Lung (tissue), 12 donors: Measurements from ENCODE around the gene CSF1R. TPM values are rescaled to one million over a fixed set of nuclear protein-coding genes. Genes with fewer than 3 reads are reported as not detected.
"Not testable (repeated sequence)": the region's sequence is repeated elsewhere in the genome, so short reads cannot be mapped to it uniquely, and the experiment has no call there.

Source experiments
- ATAC-seq: fragments of 200-7000 bp; cut with Tn5 transposase; one replicate; pipeline ENCODE4 v1.9.1; 2020; ENCODE audit warnings: moderate number of reproducible peaks; ENCODE audit not compliant: insufficient read depth, low FRiP score
- DNase-seq, 3 donors: peaks; one replicate each; pipeline ENCODE4 v3.0.0-alpha.2; 2013 to 2017
- H3K27ac ChIP-seq, 2 donors: one replicate each; pipeline ENCODE4 v1.5.1; 2013; ENCODE audit warnings: mild to moderate bottlenecking in 2 of 2, moderate library complexity in 2 of 2, control low read depth in 1 of 2, inconsistent platforms in 1 of 2, low read depth in 1 of 2, low read length in 1 of 2
- H3K27me3 ChIP-seq, 3 donors: one replicate each; pipeline ENCODE4 v1.5.1; 2013; ENCODE audit warnings: low read length in 2 of 3; ENCODE audit not compliant: control insufficient read depth in 3 of 3, insufficient read depth in 3 of 3
- H3K36me3 ChIP-seq, 4 donors: one replicate each; pipeline ENCODE4 v1.5.1; 2013; ENCODE audit warnings: low read length in 4 of 4, mild to moderate bottlenecking in 1 of 4, moderate library complexity in 1 of 4; ENCODE audit not compliant: control insufficient read depth in 4 of 4, insufficient read depth in 4 of 4
- H3K4me1 ChIP-seq, 5 donors: one replicate each; pipeline ENCODE4 v1.5.1; 2013; ENCODE audit warnings: low read length in 5 of 5, mild to moderate bottlenecking in 2 of 5, moderate library complexity in 1 of 5; ENCODE audit not compliant: control insufficient read depth in 5 of 5, insufficient read depth in 5 of 5
- H3K4me3 ChIP-seq: one replicate; pipeline ENCODE4 v1.5.1; 2013; ENCODE audit warnings: mild to moderate bottlenecking, control low read depth, moderate library complexity
- H3K9ac ChIP-seq, 2 donors: one replicate each; pipeline ENCODE4 v1.5.1; 2013; ENCODE audit warnings: low read length in 2 of 2, control low read depth in 1 of 2; ENCODE audit not compliant: insufficient read depth in 1 of 2
- H3K9me3 ChIP-seq, 4 donors: one replicate each; pipeline ENCODE4 v1.5.1; 2013; ENCODE audit warnings: low read length in 3 of 4, mild to moderate bottlenecking in 1 of 4, moderate library complexity in 1 of 4; ENCODE audit not compliant: control insufficient read depth in 4 of 4, insufficient read depth in 3 of 4
- WGBS, 2 donors: extraction: QIAGEN DNeasy Blood & Tissue Kit; methylation state at CpG; one replicate each; pipeline ENCODE4 v1.1.7; 2013; 5-methylcytosine and 5-hydroxymethylcytosine counted together
- polyA plus RNA-seq, 2 donors: library from polyadenylated mRNA; stranded (reverse); fragments of 200-250 nt; gene quantifications; one replicate each; pipeline ENCODE4 v1.2.1, GENCODE V29; 2013
- total RNA-seq, 2 donors: library from RNA; depleted of rRNA in 1 of 2; stranded (reverse); fragments of >200 nt in 1 of 2; gene quantifications; one replicate each; pipeline ENCODE4 v1.2.1, GENCODE V29; 2014 to 2021
- TF ChIP-seq, protein P1 (sequence below): IDR thresholded peaks from 2 replicates; pipeline ENCODE4 v1.5.1; 2012; ENCODE audit warnings: mild to moderate bottlenecking; ENCODE audit errors: control extremely low read depth, extremely low read depth
- donor health status: control.
- donor health status: control.
- donor health status: Bipolar disorder and iron deficiency.
- donor health status: healthy.
- donor health status: DM: yes; HTN: yes; CAD: no.

Gene CSF1R
- total and polyA plus RNA-seq, 4 donors = 13.0 to 65.0 (median 40.7) TPM

DNA sequence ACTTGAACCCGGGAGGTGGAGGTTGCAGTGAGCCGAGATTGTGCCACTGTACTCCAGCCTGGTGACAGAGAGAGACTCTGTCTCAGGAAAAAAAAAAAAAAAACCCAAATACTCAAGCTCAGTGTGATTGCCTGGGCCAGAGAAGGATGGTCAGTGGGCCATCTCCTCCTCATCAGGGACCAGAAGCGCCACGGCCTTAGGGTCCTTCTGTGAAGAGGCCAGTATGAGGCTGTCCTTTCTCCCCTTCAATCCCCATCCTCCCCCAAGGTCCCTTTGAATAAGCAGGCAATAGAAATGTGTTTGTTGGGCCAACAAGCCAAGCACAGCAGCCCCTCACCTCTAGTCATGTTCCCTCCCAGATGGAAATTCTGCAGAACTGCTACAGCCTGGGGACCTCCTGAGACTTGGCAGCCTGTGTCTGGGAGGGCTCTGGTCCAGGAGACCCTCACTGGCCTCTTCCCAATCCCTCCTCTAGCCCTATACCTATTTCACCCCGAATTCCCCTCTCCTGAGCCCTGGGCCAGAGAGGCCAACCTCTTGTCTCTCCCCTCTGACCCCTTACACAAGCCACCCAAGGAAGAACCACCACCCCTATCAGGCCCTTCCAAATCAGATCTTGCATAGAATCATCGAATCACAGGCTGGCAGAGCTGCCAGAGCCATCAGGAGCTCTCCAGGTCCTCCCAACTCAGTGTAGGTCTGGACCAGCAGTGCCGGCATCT lies 1.0 kb downstream of the CSF1R start:
- DNase-seq (no peak), ATAC-seq (no peak)
- H3K27me3 ChIP-seq = no peaks in the 10 kb centered on the region
- TF ChIP-seq, protein P1, sequence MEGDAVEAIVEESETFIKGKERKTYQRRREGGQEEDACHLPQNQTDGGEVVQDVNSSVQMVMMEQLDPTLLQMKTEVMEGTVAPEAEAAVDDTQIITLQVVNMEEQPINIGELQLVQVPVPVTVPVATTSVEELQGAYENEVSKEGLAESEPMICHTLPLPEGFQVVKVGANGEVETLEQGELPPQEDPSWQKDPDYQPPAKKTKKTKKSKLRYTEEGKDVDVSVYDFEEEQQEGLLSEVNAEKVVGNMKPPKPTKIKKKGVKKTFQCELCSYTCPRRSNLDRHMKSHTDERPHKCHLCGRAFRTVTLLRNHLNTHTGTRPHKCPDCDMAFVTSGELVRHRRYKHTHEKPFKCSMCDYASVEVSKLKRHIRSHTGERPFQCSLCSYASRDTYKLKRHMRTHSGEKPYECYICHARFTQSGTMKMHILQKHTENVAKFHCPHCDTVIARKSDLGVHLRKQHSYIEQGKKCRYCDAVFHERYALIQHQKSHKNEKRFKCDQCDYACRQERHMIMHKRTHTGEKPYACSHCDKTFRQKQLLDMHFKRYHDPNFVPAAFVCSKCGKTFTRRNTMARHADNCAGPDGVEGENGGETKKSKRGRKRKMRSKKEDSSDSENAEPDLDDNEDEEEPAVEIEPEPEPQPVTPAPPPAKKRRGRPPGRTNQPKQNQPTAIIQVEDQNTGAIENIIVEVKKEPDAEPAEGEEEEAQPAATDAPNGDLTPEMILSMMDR = no peak
- no peak overlapping the region for H3K27ac ChIP-seq
- no peak overlapping the region for H3K4me3 ChIP-seq
- no peaks in the 10 kb centered on the region for H3K36me3 ChIP-seq
- no peaks in the 10 kb centered on the region for H3K9me3 ChIP-seq
- no peak overlapping the region for H3K9ac ChIP-seq
- WGBS, 2 donors = 83 to 91% methylated on average over 7 of the region's 7 CpGs
- H3K4me1 ChIP-seq = peaks cover 0 to 16% (median 4%) of the 10 kb centered on the region in 5 donors

DNA sequence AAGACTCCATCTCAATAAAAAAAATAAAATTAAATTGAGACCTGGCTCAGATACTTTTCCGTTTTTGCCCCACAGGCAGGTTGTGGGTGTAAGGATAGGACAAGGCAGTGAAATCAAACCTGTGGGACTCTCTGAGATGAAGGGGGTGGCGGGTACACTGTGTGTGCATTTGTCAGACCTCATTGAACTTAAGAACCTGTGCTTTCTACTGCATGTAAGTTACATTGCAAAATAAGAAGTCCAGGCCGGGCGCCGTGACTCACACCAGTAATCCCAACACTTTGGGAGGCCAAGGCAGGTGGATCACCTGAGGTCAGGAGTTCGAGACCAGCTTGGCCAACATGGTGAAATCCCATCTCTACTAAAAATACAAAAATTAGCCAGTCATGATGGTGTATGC lies 1.6 kb downstream of the CSF1R start:
- DNase-seq, H3K27ac ChIP-seq, H3K27me3 ChIP-seq, H3K9me3 ChIP-seq, H3K4me3 ChIP-seq, H3K36me3 ChIP-seq, H3K9ac ChIP-seq, ATAC-seq: not testable (repeated sequence)
- WGBS, 2 donors = 86% methylated on average over 6 of the region's 6 CpGs
- H3K4me1 ChIP-seq = peaks cover 0 to 16% (median 4%) of the 10 kb centered on the region in 5 donors

DNA sequence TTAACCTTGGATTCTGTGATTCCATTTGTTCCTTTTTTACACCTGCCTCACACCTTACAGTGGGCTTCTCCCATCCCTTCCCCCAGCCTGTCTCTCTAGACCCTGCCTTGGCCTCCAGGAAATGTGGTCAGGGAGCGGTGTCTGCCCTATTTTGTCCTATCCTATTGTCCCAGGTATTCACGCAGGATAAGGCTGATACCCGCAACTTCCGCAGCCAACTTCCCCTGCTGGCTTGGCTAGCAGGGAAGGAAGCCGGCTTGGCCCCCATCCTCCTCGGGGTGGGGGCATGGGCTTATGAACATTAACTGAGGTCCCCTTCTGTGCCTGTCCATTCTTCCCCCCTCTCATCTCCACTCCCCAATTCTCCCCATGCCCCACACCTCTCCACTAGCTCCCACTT lies 3.5 kb downstream of the CSF1R start:
- Histone ChIP-seq H3K36me3 (no peaks in the 10 kb centered on the region), H3K4me3 (no peak overlapping the region), H3K9ac (no peak overlapping the region), H3K4me1 (peaks cover 0 to 16% (median 4%) of the 10 kb centered on the region in 5 donors), H3K9me3 (no peaks in the 10 kb centered on the region), H3K27me3 (no peaks in the 10 kb centered on the region), H3K27ac (no peak overlapping the region)
- no peak for DNase-seq
- ATAC-seq = no peak
- WGBS, 2 donors = 10 to 49% methylated on average over 6 of the region's 6 CpGs
- TF ChIP-seq, protein P1 = no peak

DNA sequence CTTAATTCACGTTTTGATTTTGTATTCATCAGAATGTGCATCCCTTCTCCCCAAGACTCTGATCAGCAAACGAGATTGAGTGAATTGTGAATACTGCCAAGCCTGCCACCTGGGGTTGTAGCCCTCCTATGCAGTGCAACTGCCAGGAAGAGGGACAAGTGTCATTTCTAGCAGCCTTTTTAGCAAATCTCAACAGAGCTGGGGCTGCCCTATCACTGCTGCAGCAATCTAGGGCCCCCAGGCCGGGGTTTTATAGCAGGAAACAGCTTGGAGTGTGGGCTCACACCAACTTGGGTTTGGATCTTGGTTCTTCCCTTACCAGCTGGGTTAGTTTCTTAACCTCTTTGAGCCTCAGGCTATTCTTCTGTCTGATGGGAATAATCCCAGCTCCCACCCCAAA lies 4.0 kb downstream of the CSF1R start:
- TF ChIP-seq, protein P1 = no peak
- no peaks in the 10 kb centered on the region for H3K9me3 ChIP-seq
- H3K9ac ChIP-seq = no peak overlapping the region
- DNase-seq (no peak), ATAC-seq (no peak)
- WGBS, 2 donors = 26 to 39% methylated on average over 3 of the region's 3 CpGs
- no peaks in the 10 kb centered on the region for H3K27me3 ChIP-seq
- peaks cover 0 to 16% (median 4%) of the 10 kb centered on the region in 5 donors for H3K4me1 ChIP-seq
- H3K27ac ChIP-seq = no peak overlapping the region
- no peak overlapping the region for H3K4me3 ChIP-seq
- H3K36me3 ChIP-seq = no peaks in the 10 kb centered on the region
